ENCODE measurements around the gene RMND1. TPM values are rescaled to one million over a fixed set of nuclear protein-coding genes. Genes with fewer than 3 reads are reported as not detected.

RMND1 gene
- total RNA-seq, 1 donor from 2014 or later, result 67.0 TPM

- H3K36me3 Mint-ChIP-seq (ENCODE audit: unreplicated experiment), result peaks cover 5% of the 10 kb centered on the region
- H3K27me3 Mint-ChIP-seq (ENCODE audit: unreplicated experiment), result peaks cover 3% of the 10 kb centered on the region
- H3K27ac Mint-ChIP-seq (ENCODE audit: unreplicated experiment), result peak overlapping the region; percentile 28
- no peaks in the 10 kb centered on the region for H3K4me1 Mint-ChIP-seq (ENCODE audit: low read depth, unreplicated experiment)
- H3K4me3 Mint-ChIP-seq (ENCODE audit: unreplicated experiment), result no peak overlapping the region
- no peaks in the 10 kb centered on the region for H3K9me3 Mint-ChIP-seq (ENCODE audit: unreplicated experiment)
- TF ChIP-seq, protein P1, sequence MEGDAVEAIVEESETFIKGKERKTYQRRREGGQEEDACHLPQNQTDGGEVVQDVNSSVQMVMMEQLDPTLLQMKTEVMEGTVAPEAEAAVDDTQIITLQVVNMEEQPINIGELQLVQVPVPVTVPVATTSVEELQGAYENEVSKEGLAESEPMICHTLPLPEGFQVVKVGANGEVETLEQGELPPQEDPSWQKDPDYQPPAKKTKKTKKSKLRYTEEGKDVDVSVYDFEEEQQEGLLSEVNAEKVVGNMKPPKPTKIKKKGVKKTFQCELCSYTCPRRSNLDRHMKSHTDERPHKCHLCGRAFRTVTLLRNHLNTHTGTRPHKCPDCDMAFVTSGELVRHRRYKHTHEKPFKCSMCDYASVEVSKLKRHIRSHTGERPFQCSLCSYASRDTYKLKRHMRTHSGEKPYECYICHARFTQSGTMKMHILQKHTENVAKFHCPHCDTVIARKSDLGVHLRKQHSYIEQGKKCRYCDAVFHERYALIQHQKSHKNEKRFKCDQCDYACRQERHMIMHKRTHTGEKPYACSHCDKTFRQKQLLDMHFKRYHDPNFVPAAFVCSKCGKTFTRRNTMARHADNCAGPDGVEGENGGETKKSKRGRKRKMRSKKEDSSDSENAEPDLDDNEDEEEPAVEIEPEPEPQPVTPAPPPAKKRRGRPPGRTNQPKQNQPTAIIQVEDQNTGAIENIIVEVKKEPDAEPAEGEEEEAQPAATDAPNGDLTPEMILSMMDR (IDR thresholded peaks at IDR 0.05; ENCODE audit: partially characterized antibody, unreplicated experiment), result no peak
- DNase-seq, result no peak
Observed at GRCh38 chr6:151425561-151425960, 26.4 kb downstream of the RMND1 start.

- H3K27me3 Mint-ChIP-seq (ENCODE audit: unreplicated experiment), result peaks cover 3% of the 10 kb centered on the region
- H3K9me3 Mint-ChIP-seq (ENCODE audit: unreplicated experiment), result no peaks in the 10 kb centered on the region
- DNase-seq, result no peak
- no peak overlapping the region for H3K27ac Mint-ChIP-seq (ENCODE audit: unreplicated experiment)
- TF ChIP-seq, protein P1 (IDR thresholded peaks at IDR 0.05; ENCODE audit: partially characterized antibody, unreplicated experiment), result no peak
- H3K4me3 Mint-ChIP-seq (ENCODE audit: unreplicated experiment), result no peak overlapping the region
- peaks cover 5% of the 10 kb centered on the region for H3K36me3 Mint-ChIP-seq (ENCODE audit: unreplicated experiment)
- no peaks in the 10 kb centered on the region for H3K4me1 Mint-ChIP-seq (ENCODE audit: low read depth, unreplicated experiment)
Observed at GRCh38 chr6:151422981-151423380, 28.9 kb downstream of the RMND1 start.

- H3K9me3 Mint-ChIP-seq (ENCODE audit: unreplicated experiment), result peaks cover 2% of the 10 kb centered on the region
- no peak for DNase-seq
- TF ChIP-seq, protein P1 (IDR thresholded peaks at IDR 0.05; ENCODE audit: partially characterized antibody, unreplicated experiment), result no peak
- no peaks in the 10 kb centered on the region for H3K27me3 Mint-ChIP-seq (ENCODE audit: unreplicated experiment)
- no peaks in the 10 kb centered on the region for H3K4me1 Mint-ChIP-seq (ENCODE audit: low read depth, unreplicated experiment)
- H3K36me3 Mint-ChIP-seq (ENCODE audit: unreplicated experiment), result peaks cover 13% of the 10 kb centered on the region
- no peak overlapping the region for H3K4me3 Mint-ChIP-seq (ENCODE audit: unreplicated experiment)
- H3K27ac Mint-ChIP-seq (ENCODE audit: unreplicated experiment), result no peak overlapping the region
Observed at GRCh38 chr6:151417477-151417876, 34.4 kb downstream of the RMND1 start.

DNA sequence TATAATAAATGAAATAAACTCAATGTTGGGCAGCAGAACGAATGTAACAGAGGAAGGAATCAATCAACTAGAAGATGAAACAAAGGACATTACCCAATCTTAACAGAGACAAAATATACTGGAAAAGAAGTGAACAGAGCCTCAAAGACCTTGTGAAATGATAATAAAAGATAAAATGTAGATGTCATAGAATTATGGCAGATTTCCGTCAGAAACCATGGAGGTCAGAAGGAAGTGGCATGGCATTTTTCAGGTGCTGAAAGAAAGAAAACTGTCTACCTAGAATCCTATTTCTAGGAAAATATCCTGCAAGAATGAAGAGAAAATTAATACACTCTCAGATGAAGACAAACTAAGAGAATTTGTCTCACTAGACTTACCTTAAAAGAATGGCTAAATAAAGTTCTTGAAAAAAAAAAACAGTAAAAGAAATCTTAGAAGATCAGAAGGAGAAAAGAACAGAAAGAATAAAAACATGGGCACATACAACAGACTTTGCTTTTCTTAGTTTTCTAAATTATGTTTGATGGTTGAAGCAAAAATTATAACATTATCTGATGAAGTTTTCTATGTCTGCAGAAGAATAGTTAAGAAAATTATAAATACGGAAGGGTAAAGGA is 37.2 kb downstream of the RMND1 start:
- Mint-ChIP-seq H3K9me3 (ENCODE audit: unreplicated experiment) (peaks cover 2% of the 10 kb centered on the region), H3K27ac (ENCODE audit: unreplicated experiment) (no peak overlapping the region), H3K4me3 (ENCODE audit: unreplicated experiment) (no peak overlapping the region), H3K4me1 (ENCODE audit: low read depth, unreplicated experiment) (no peaks in the 10 kb centered on the region), H3K27me3 (ENCODE audit: unreplicated experiment) (no peaks in the 10 kb centered on the region), H3K36me3 (ENCODE audit: unreplicated experiment) (peaks cover 13% of the 10 kb centered on the region)
- no peak for DNase-seq
- TF ChIP-seq, protein P1 (IDR thresholded peaks at IDR 0.05; ENCODE audit: partially characterized antibody, unreplicated experiment), result no peak

GRCh38 chr6:151413372-151414145 is 38.4 kb downstream of the RMND1 start:
- H3K36me3 Mint-ChIP-seq (ENCODE audit: unreplicated experiment), result peaks cover 13% of the 10 kb centered on the region
- no peak overlapping the region for H3K27ac Mint-ChIP-seq (ENCODE audit: unreplicated experiment)
- no peaks in the 10 kb centered on the region for H3K4me1 Mint-ChIP-seq (ENCODE audit: low read depth, unreplicated experiment)
- H3K9me3 Mint-ChIP-seq (ENCODE audit: unreplicated experiment), result peaks cover 2% of the 10 kb centered on the region
- TF ChIP-seq, protein P1 (IDR thresholded peaks at IDR 0.05; ENCODE audit: partially characterized antibody, unreplicated experiment), result no peak
- no peaks in the 10 kb centered on the region for H3K27me3 Mint-ChIP-seq (ENCODE audit: unreplicated experiment)
- H3K4me3 Mint-ChIP-seq (ENCODE audit: unreplicated experiment), result no peak overlapping the region
- DNase-seq, result no peak
